BE2C (cell line): ENCODE measurements around the gene PDE2A.

ENCODE experiments used
- DNase-seq: peaks from one replicate; pipeline ENCODE4 v3.0.0-alpha.2; 2020
- H3K27me3 ChIP-seq: fragments of 250-450 bp; sonication (Bioruptor Pico); 2 replicates; pipeline ENCODE4 v1.5.1; 2020; ENCODE audit warnings: mild to moderate bottlenecking
- H3K36me3 ChIP-seq: fragments of 250-450 bp; sonication (Bioruptor Pico); 2 replicates; pipeline ENCODE4 v1.5.1; 2020; ENCODE audit warnings: mild to moderate bottlenecking
- H3K4me1 ChIP-seq: fragments of 250-450 bp; sonication (Bioruptor Pico); 2 replicates; pipeline ENCODE4 v1.5.1; 2020
- H3K4me3 ChIP-seq: 2 replicates; pipeline ENCODE4 v1.5.1; 2011; ENCODE audit warnings: low read depth, low read length
- H3K9me3 ChIP-seq: fragments of 250-450 bp; sonication (Bioruptor Pico); 2 replicates; pipeline ENCODE4 v1.5.1; 2020
- CTCF ChIP-seq: IDR thresholded peaks from 2 replicates; pipeline ENCODE4 v1.5.1; 2012; ENCODE audit warnings: mild to moderate bottlenecking, low read depth, low read length

PDE2A gene

GRCh38 chr11:72653649-72654048, 20.6 kb downstream of the PDE2A start:
- Histone ChIP-seq H3K36me3 (peaks cover 46% of the 10 kb centered on the region), H3K4me1 (peaks cover 35% of the 10 kb centered on the region), H3K9me3 (no peaks in the 10 kb centered on the region), H3K27me3 (no peaks in the 10 kb centered on the region), H3K4me3 (no peak overlapping the region)
- TF ChIP-seq CTCF, result no peak
- DNase-seq, result no peak

- Histone ChIP-seq H3K4me1 (peaks cover 35% of the 10 kb centered on the region), H3K36me3 (peaks cover 47% of the 10 kb centered on the region), H3K4me3 (no peak overlapping the region), H3K27me3 (no peaks in the 10 kb centered on the region), H3K9me3 (no peaks in the 10 kb centered on the region)
- TF ChIP-seq CTCF, result no peak
- DNase-seq, result peak; percentile 53
These were observed 21.2 kb downstream of the PDE2A start for GRCh38 chr11:72652873-72653630.

DNA sequence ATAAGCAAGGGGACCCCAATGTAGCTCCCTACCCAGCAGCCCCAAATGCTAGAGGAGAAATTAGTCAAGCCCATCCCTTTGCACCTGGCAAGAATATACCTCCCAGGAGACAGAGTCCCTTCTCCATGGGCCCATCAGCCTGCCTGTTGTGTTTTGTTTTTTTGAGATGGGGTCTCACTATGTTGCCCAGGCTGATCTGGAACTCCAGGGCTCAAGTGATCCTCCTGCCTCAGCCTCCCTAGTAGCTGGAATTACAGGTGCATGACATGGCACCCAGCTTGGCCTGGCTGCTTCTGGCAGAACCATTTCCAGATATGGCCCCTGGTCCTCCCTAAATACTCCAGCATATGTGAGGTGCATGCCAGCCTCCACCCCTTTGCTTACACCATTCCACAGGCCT, 22.1 kb downstream of the PDE2A start:
- no peak for TF ChIP-seq CTCF
- DNase-seq, result no peak
- Histone ChIP-seq H3K9me3 (no peaks in the 10 kb centered on the region), H3K36me3 (peaks cover 53% of the 10 kb centered on the region), H3K4me1 (peaks cover 35% of the 10 kb centered on the region), H3K27me3 (no peaks in the 10 kb centered on the region), H3K4me3 (no peak overlapping the region)

DNA sequence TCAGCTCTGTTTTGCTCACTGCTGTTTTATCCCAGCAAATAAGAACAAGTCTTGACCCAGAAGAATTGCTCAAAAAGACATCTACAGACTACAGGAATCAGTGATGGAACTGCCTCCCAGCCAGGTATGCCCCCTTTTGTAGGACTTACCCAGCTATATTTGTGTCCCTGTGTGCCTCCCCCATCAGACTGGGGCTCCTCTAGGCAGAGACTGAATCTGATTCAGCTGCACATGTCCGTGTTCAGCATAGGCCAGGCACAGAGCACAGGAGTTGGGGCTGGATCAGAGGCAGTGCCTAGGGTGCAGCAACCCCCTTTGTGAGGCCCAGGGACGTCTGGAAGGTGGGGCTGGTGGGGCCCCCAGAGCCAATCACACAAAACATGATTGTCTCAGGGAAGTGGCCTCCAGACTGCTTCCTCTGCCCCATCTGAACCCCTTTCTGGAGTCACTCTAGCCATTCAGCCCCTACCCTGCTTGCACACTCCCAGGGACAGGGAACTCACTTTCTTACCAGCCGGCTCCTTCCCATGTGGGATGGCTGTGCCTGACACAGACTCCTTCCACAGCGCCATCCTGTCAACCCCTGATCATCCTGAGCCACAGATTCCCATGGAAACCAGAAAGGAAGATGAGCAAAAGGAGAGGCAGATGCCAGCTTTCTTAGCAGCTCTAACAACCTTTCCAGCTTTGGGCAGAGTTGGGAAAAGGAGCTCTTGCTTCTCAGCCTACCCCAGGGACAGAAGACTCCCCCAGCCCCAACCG, 24.8 kb downstream of the PDE2A start:
- Histone ChIP-seq H3K9me3 (no peaks in the 10 kb centered on the region), H3K36me3 (peaks cover 47% of the 10 kb centered on the region), H3K27me3 (no peaks in the 10 kb centered on the region), H3K4me3 (no peak overlapping the region), H3K4me1 (peaks cover 34% of the 10 kb centered on the region)
- DNase-seq, result no peak
- TF ChIP-seq CTCF, result no peak

- no peaks in the 10 kb centered on the region for H3K27me3 ChIP-seq
- no peak overlapping the region for H3K4me3 ChIP-seq
- H3K9me3 ChIP-seq, result no peaks in the 10 kb centered on the region
- TF ChIP-seq CTCF, result no peak
- H3K36me3 ChIP-seq, result peaks cover 47% of the 10 kb centered on the region
- H3K4me1 ChIP-seq, result peaks cover 25% of the 10 kb centered on the region
- no peak for DNase-seq
These were observed 25.7 kb downstream of the PDE2A start for GRCh38 chr11:72648384-72649136.
